ENCODE results near the gene ERP44. TPM values are rescaled to one million over a fixed set of nuclear protein-coding genes. Genes with fewer than 3 reads are reported as not detected.

Gene ERP44
- total and polyA plus RNA-seq, 11 donors: 7.9 to 21.6 (median 15.7) TPM

DNA sequence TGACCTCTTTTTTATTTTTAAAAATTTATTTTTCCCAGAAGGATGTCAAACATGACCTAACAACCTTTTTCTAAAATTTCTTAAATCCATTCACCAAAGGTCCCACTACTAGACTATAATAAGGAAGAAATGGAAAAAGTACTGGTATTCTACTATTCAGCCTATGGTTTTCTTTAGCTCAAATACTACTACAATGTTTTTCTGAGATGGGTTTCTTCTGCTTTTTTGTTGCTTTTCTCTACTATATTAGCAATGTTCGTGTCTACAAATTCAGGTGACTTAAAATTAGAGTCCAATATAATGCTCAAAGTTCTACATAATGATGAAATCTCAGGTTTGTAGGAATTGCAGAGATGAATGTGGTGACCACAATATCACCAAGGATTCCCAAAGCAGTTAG is 7.9 kb downstream of the ERP44 start:
- intact Hi-C loops (cut with DNase I): loop anchor here in 2 of 10 donors (10.0 kb wide), 2 partner anchors 124 to 1304 kb away; partner anchors contain the start of genes MRPL50 (in 1 of the 2) and ZNF189 (in 1 of the 2)
- DNase-seq: no peak

DNA sequence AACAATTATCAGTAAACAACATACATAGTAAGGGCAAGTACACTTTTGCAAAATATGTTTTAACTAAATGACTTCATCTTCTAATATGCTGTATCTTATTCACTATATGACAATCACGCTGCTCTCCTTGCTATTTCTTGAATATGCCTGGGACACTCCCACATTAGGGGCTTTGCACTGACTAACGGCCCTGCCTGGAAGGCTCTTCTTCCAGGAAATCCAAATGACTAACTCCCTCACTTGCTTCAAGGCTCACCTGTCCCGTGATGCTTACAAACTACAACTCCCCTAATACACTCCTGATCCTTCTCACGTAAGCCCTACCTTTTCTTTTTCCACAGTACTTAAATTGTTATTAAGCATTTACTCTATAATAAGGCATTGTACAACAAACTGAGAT is 10.6 kb downstream of the ERP44 start:
- Histone ChIP-seq H3K9me3 (no peaks in the 10 kb centered on the region), H3K27ac (no peak overlapping the region), H3K36me3 (no peaks in the 10 kb centered on the region), H3K4me3 (no peak overlapping the region), H3K27me3 (no peaks in the 10 kb centered on the region), H3K4me1 (peaks cover 0 to 68% (median 30%) of the 10 kb centered on the region in 12 donors)
- DNase-seq (no peak), ATAC-seq (no peak)
- 74 to 79% (median 77%) methylated on average over 4 of the region's 4 CpGs for WGBS, 4 donors
- no peak for TF ChIP-seq POLR2A (IDR thresholded peaks at IDR 0.05)
- TF ChIP-seq, protein P1, sequence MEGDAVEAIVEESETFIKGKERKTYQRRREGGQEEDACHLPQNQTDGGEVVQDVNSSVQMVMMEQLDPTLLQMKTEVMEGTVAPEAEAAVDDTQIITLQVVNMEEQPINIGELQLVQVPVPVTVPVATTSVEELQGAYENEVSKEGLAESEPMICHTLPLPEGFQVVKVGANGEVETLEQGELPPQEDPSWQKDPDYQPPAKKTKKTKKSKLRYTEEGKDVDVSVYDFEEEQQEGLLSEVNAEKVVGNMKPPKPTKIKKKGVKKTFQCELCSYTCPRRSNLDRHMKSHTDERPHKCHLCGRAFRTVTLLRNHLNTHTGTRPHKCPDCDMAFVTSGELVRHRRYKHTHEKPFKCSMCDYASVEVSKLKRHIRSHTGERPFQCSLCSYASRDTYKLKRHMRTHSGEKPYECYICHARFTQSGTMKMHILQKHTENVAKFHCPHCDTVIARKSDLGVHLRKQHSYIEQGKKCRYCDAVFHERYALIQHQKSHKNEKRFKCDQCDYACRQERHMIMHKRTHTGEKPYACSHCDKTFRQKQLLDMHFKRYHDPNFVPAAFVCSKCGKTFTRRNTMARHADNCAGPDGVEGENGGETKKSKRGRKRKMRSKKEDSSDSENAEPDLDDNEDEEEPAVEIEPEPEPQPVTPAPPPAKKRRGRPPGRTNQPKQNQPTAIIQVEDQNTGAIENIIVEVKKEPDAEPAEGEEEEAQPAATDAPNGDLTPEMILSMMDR (IDR thresholded peaks at IDR 0.05): no peak
- intact Hi-C loops (cut with DNase I): no loop called here

More for the DNA sequence above, 7.9 kb downstream of the ERP44 start:
- H3K27ac ChIP-seq: no peak overlapping the region
- TF ChIP-seq POLR2A (IDR thresholded peaks at IDR 0.05): no peak
- TF ChIP-seq, protein P1 (IDR thresholded peaks at IDR 0.05): no peak
- H3K9me3 ChIP-seq: no peaks in the 10 kb centered on the region
- no peaks in the 10 kb centered on the region for H3K27me3 ChIP-seq
- 97 to 100% (median 99%) methylated on average over 1 of the region's 1 CpG for WGBS, 4 donors
- no peak overlapping the region for H3K4me3 ChIP-seq
- no peaks in the 10 kb centered on the region for H3K36me3 ChIP-seq
- H3K4me1 ChIP-seq: peaks cover 0 to 70% (median 19%) of the 10 kb centered on the region in 12 donors
- ATAC-seq: no peak

DNA sequence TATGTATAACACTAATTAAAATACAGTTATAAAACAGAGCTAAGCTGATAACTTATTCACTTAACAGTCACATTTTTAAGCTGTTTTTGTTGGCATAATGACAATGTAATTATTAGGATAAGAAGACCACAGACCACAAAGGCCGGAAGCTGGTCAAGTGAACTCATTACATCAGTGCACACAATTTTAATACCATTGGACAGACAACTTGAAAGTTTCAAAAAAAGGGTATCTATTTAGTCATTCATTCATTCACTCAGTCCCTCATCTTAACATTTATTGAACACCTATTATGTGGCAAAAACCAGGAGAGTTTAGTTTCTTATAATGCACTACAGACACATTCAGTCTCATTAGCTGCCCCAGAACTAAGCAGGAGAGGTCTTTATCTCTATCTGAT is 11.6 kb downstream of the ERP44 start:
- Histone ChIP-seq H3K27me3 (no peaks in the 10 kb centered on the region), H3K36me3 (no peaks in the 10 kb centered on the region), H3K4me3 (no peak overlapping the region), H3K4me1 (peaks cover 0 to 72% (median 33%) of the 10 kb centered on the region in 12 donors), H3K27ac (no peak overlapping the region), H3K9me3 (no peaks in the 10 kb centered on the region)
- intact Hi-C loops (cut with DNase I): no loop called here
- WGBS, 4 donors: 61 to 76% (median 66%) methylated on average over 1 of the region's 1 CpG
- TF ChIP-seq, protein P1 (IDR thresholded peaks at IDR 0.05): no peak
- no peak for TF ChIP-seq POLR2A (IDR thresholded peaks at IDR 0.05)
- no peak for DNase-seq
- ATAC-seq: peak in 1 of 4 donors; percentile 30

DNA sequence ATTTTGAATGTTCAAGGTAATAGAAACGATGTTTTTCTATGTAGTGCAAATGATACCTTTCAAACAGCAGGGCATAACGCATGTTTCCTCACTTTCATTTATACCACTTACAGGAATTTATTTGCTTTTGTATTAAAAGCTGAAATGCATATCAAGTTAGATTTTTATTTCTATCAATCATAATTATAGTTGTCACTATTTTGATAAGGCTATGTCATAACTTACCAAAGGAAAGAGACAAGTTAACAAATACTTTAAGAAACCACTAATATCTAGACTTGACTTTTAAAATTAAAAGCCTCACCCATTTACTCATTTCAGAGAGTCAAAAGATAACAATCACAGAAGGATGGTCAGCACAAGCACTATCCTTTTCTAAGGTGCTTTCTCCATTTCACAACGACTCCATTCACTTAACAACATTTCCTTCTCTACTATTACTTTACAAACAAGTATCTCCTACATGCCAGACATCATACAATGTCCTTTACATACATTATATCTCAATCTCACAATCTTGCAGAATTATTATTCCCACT is 12.6 kb downstream of the ERP44 start:
- no peak overlapping the region for H3K27ac ChIP-seq
- H3K4me3 ChIP-seq: no peak overlapping the region
- no peak for DNase-seq
- H3K9me3 ChIP-seq: no peaks in the 10 kb centered on the region
- WGBS, 4 donors: 85 to 87% (median 86%) methylated on average over 3 of the region's 3 CpGs
- TF ChIP-seq, protein P1 (IDR thresholded peaks at IDR 0.05): no peak
- TF ChIP-seq POLR2A (IDR thresholded peaks at IDR 0.05): no peak
- no peak for ATAC-seq
- no peaks in the 10 kb centered on the region for H3K27me3 ChIP-seq
- H3K4me1 ChIP-seq: peaks cover 0 to 70% (median 36%) of the 10 kb centered on the region in 12 donors
- intact Hi-C loops (cut with DNase I): no loop called here
- no peaks in the 10 kb centered on the region for H3K36me3 ChIP-seq
